Testis (tissue), 2 donors: Measurements from ENCODE around the gene CYS1.

ENCODE experiments used
- CTCF ChIP-seq, 3 experiments: fragments of 450-650 bp in 2 of 3; fragments of 200-600 bp in 1 of 3; sonication (generic) in 1 of 3; IDR thresholded peaks; one replicate each; pipeline ENCODE4 v1.5.1; 2016 to 2019; ENCODE audit warnings: antibody characterized with exemption in 3 of 3, mild to moderate bottlenecking in 2 of 3, moderate library complexity in 1 of 3
- POLR2A ChIP-seq: fragments of 450-650 bp; IDR thresholded peaks from one replicate; pipeline ENCODE4 v1.6.1; 2017; ENCODE audit warnings: antibody characterized with exemption, mild to moderate bottlenecking, moderate library complexity

- no peak for TF ChIP-seq POLR2A
- no peak for TF ChIP-seq CTCF (IDR thresholded peaks at IDR 0.05)
These were observed 46.8 kb downstream of the CYS1 start for GRCh38 chr2:10033251-10034006.
